GM12878 (cell line): ENCODE data around the gene FHL2. TPM values are rescaled to one million over a fixed set of nuclear protein-coding genes. Genes with fewer than 3 reads are reported as not detected.

Experiments used
- ATAC-seq: fragments of 200-7000 bp; cut with Tn5 transposase; 3 replicates; pipeline ENCODE4 v1.9.1; 2020; ENCODE audit warnings: mild to moderate bottlenecking, moderate library complexity
- BruUV-seq: library from RNA; stranded (reverse); fragments of 400-500 nt; replicated peaks from 2 replicates; lab custom pipeline; 2021; lab: Mats Ljungman, UMichigan
- CTCF ChIA-PET: fragments of 300-600 bp; sonication (Branson Sonifier 250); formaldehyde crosslinking; extraction: SDS; loops from one replicate; lab custom pipeline; 2021; ENCODE audit warnings: inconsistent platforms; lab: Yijun Ruan, JAX
- POLR2A ChIA-PET: fragments of 350-600 bp; formaldehyde crosslinking; extraction: SDS; loops from one replicate; lab custom pipeline; 2021; ENCODE audit warnings: inconsistent platforms; lab: Charles Lee
- RAD21 ChIA-PET: fragments of 300-600 bp; sonication (Branson Sonifier 250); formaldehyde crosslinking; loops from one replicate; lab custom pipeline; 2023; ENCODE audit warnings: antibody characterized with exemption; ENCODE audit not compliant: unreplicated experiment; lab: Charles Lee
- SMC1A ChIA-PET: fragments of 300-600 bp; sonication (Branson Sonifier 250); formaldehyde crosslinking; loops from one replicate; lab custom pipeline; 2023; ENCODE audit not compliant: unreplicated experiment, uncharacterized antibody; lab: Charles Lee
- DNase-seq: peaks from one replicate; pipeline ENCODE4 v3.0.0-alpha.2; 2011; ENCODE audit warnings: low read depth, low spot score
- FAIRE-seq: peaks from 3 replicates; lab custom pipeline; 2011; peaks lifted over from hg19 to GRCh38; lab: Jason Lieb, UNC
- H2AFZ ChIP-seq: 2 replicates; pipeline ENCODE4 v1.6.0; 2011; ENCODE audit warnings: low read depth, low read length, control low read depth; ENCODE audit not compliant: control insufficient read depth
- H3K27ac ChIP-seq: 2 replicates; pipeline ENCODE4 v1.5.1; 2011; ENCODE audit warnings: control low read depth; ENCODE audit not compliant: control insufficient read depth, insufficient read depth
- H3K27me3 ChIP-seq, 2 experiments: replicated peaks in 1 of 2; 2 replicates each; pipeline versions ENCODE4 v1.6.0 to v1.6.1; 2011; ENCODE audit warnings: low read length in 1 of 2; ENCODE audit not compliant: control insufficient read depth in 2 of 2, insufficient read depth in 2 of 2
- H3K36me3 ChIP-seq, 2 experiments: 2 replicates each; pipeline ENCODE4 v1.5.1; 2011; ENCODE audit warnings: low read length in 1 of 2; ENCODE audit not compliant: control insufficient read depth in 2 of 2, insufficient read depth in 2 of 2
- H3K4me1 ChIP-seq: 2 replicates; pipeline ENCODE4 v1.6.1; 2011; ENCODE audit warnings: mild to moderate bottlenecking, low read length, moderate library complexity, mixed read lengths; ENCODE audit not compliant: control insufficient read depth, insufficient read depth
- H3K4me2 ChIP-seq: 2 replicates; pipeline ENCODE4 v1.6.0; 2011; ENCODE audit warnings: control low read depth; ENCODE audit not compliant: control insufficient read depth, insufficient read depth
- H3K4me3 ChIP-seq: fragments of 200-600 bp; sonication (generic); 2 replicates; pipeline ENCODE4 v1.5.1; 2016
- H3K79me2 ChIP-seq: 2 replicates; pipeline ENCODE4 v1.6.0; 2011; ENCODE audit warnings: low read length; ENCODE audit not compliant: control insufficient read depth, insufficient read depth
- H3K9ac ChIP-seq: 2 replicates; pipeline ENCODE4 v1.8.0; 2011; ENCODE audit warnings: low read length, control low read depth, mixed read lengths; ENCODE audit not compliant: control insufficient read depth, insufficient read depth
- H3K9me3 ChIP-seq: replicated peaks from 3 replicates; pipeline ENCODE4 v1.5.1; 2011; ENCODE audit warnings: mild to moderate bottlenecking, low read length; ENCODE audit not compliant: control insufficient read depth, insufficient read depth
- H4K20me1 ChIP-seq: 2 replicates; pipeline ENCODE4 v1.6.0; 2011; ENCODE audit not compliant: control insufficient read depth, insufficient read depth
- CHD1 ChIP-seq: IDR thresholded peaks from 2 replicates; pipeline ENCODE4 v1.6.1; 2012; ENCODE audit warnings: low read depth, low read length, improper control_type of control experiment
- CTCF ChIP-seq, 3 experiments: IDR thresholded peaks in 2 of 3; conservative IDR thresholded peaks in 1 of 3; 2 replicates each; pipeline ENCODE4 v1.5.1; 2011; ENCODE audit warnings: low read depth in 3 of 3, low read length in 3 of 3, mild to moderate bottlenecking in 3 of 3, control low read depth in 2 of 3, moderate library complexity in 2 of 3, inconsistent platforms in 1 of 3, mixed read lengths in 1 of 3; ENCODE audit not compliant: control insufficient read depth in 2 of 3, insufficient read depth in 1 of 3; ENCODE audit errors: extremely low read depth in 1 of 3
- HDGF ChIP-seq: fragments of 450-650 bp; IDR thresholded peaks from 2 replicates; pipeline ENCODE4 v1.6.1; 2016; ENCODE audit warnings: antibody characterized with exemption
- HSF1 ChIP-seq: fragments of 150-350 bp; IDR thresholded peaks from 2 replicates; pipeline ENCODE4 v1.6.1; 2014; ENCODE audit warnings: mild to moderate bottlenecking, low read depth, low read length
- IRF3 ChIP-seq: fragments of 450-650 bp; IDR thresholded peaks from 2 replicates; pipeline ENCODE4 v1.6.1; 2014; ENCODE audit warnings: mild to moderate bottlenecking
- MEF2A ChIP-seq: IDR thresholded peaks from 2 replicates; pipeline ENCODE4 v1.6.1; 2011; ENCODE audit warnings: low read depth, mild to moderate bottlenecking, low read length, moderate library complexity; ENCODE audit not compliant: insufficient read depth
- MTA2 ChIP-seq: fragments of 450-650 bp; IDR thresholded peaks from 2 replicates; pipeline ENCODE4 v1.6.1; 2016; ENCODE audit warnings: low read depth, mild to moderate bottlenecking, moderate library complexity
- TBL1XR1 ChIP-seq: IDR thresholded peaks from 2 replicates; pipeline ENCODE4 v1.6.1; 2012; ENCODE audit warnings: low read depth, low read length, improper control_type of control experiment
- WGBS: methylation state at CpG from one replicate; pipeline ENCODE4 v1.1.6; 2016; ENCODE audit warnings: low lambda C conversion rate; ENCODE audit not compliant: insufficient replicate concordance, insufficient coverage; ENCODE audit errors: missing lambda C conversion rate; 5-methylcytosine and 5-hydroxymethylcytosine counted together
- in situ Hi-C: fragments of 300-500 bp; cut with MboI; formaldehyde crosslinking; loops from 9 replicates; pipeline ENCODE4 v1.14.3; 2018; ENCODE audit warnings: mixed read lengths
- intact Hi-C: fragments of 100-400 bp; cut with micrococcal nuclease; formaldehyde crosslinking; loops from one replicate; pipeline ENCODE4 v1.14.2; 2022; ENCODE audit not compliant: unreplicated experiment
- polyA plus RNA-seq, 11 experiments: library from polyadenylated mRNA; depleted of rRNA in 4 of 11; unstranded in 6 of 11; stranded (reverse) in 5 of 11; fragments of >200 nt; fragmentation: Nextera tagmentation in 4 of 11; fragmentation: Illumina TruSeq in 1 of 11; extraction: Ambion mirVana in 4 of 11; extraction: Trizol in 1 of 11; gene quantifications; 1 replicate in 1 of 11; 2 replicates in 10 of 11; pipeline versions ENCODE4 v1.2.1 to v1.2.3, GENCODE V29; 2011 to 2016; ENCODE audit warnings: inconsistent platforms in 2 of 11, missing spikeins in 2 of 11, low read depth in 1 of 11
- total RNA-seq, 4 experiments: library from RNA; depleted of rRNA in 3 of 4; stranded (reverse); fragments of >200 nt in 3 of 4; fragmentation: Illumina TruSeq in 1 of 4; extraction: Trizol in 1 of 4; gene quantifications; 2 replicates each; pipeline versions ENCODE4 v1.2.1 to v1.2.3, GENCODE V29; 2013 to 2021

The FHL2 gene
- total and polyA plus RNA-seq, 10 of the 15 experiments (the other 5 are each of a cell fraction or from before 2014, with no cell fraction given), result 2.2 to 9.9 (median 4.5) TPM

- TF ChIP-seq IRF3 (no peak), MTA2 (no peak), CTCF (IDR thresholded peaks at IDR 0.05 in 2 of 3, conservative IDR thresholded peaks at IDR 0.05 in 1 of 3; ENCODE audit: control insufficient read depth in 2 of 3, extremely low read depth in 1 of 3, insufficient read depth in 1 of 3, low read depth in 3 of 3, low read length in 3 of 3) (no peak), HDGF (no peak), HSF1 (no peak)
Measured at GRCh38 chr2:105407946-105408743, 9.3 kb upstream of the FHL2 start (continued).

GRCh38 chr2:105406221-105406620, 7.4 kb upstream of the FHL2 start:
- H3K79me2 ChIP-seq, result no peaks in the 10 kb centered on the region
- intact Hi-C loops, result no loop called here
- no peaks in the 10 kb centered on the region for H3K9me3 ChIP-seq
- FAIRE-seq, result no peak
- ChIA-PET CTCF (no interaction called here), POLR2A (no interaction called here), SMC1A (interaction anchor here (1.4 kb wide), 1 partner anchor 10 kb away, joined by 5 read pairs; no protein-coding TSS in a partner anchor), RAD21 (no interaction called here)
- no TSS peak for BruUV-seq
- TF ChIP-seq TBL1XR1, result no peak
- no peak for TF ChIP-seq CHD1
- no peak for TF ChIP-seq MEF2A
- no peaks in the 10 kb centered on the region for H3K4me1 ChIP-seq
- H3K4me3 ChIP-seq, result no peak overlapping the region
- in situ Hi-C loops, result no loop called here
- no peak overlapping the region for H3K27ac ChIP-seq
- WGBS, result 45% methylated on average over 5 of the region's 5 CpGs
- H4K20me1 ChIP-seq, result no peaks in the 10 kb centered on the region
- H3K27me3 ChIP-seq, result peaks cover 0 to 2% of the 10 kb centered on the region in 2 experiments; a peak in 1 of 4 replicates
- H3K9ac ChIP-seq, result no peak overlapping the region
- no peak for DNase-seq
- H3K4me2 ChIP-seq, result no peak overlapping the region
- no peak for ATAC-seq
- H3K36me3 ChIP-seq, result no peaks in the 10 kb centered on the region
- H2AFZ ChIP-seq, result no peak overlapping the region
